ENCODE measurements around the gene ARL4A. TPM values are rescaled to one million over a fixed set of nuclear protein-coding genes. Genes with fewer than 3 reads are reported as not detected.

ARL4A gene
- total RNA-seq, 1 donor from 2014 or later, result 44.8 TPM

GRCh38 chr7:12731214-12731656 lies 43.8 kb downstream of the ARL4A start:
- H3K4me1 ChIP-seq, result peaks cover 15% of the 10 kb centered on the region
- H3K36me3 ChIP-seq, result no peaks in the 10 kb centered on the region
- H3K9me3 ChIP-seq, result no peaks in the 10 kb centered on the region
- intact Hi-C loops (cut with DNase I), result no loop called here
- H3K27ac ChIP-seq, result no peak overlapping the region
- TF ChIP-seq CTCF (IDR thresholded peaks at IDR 0.05), result peak; percentile 8
- ATAC-seq (no peak), DNase-seq (no peak)
- no peaks in the 10 kb centered on the region for H3K27me3 ChIP-seq (ENCODE audit: low read depth)
- H3K4me3 ChIP-seq, result no peak overlapping the region

GRCh38 chr7:12731775-12732174 lies 44.3 kb downstream of the ARL4A start:
- ATAC-seq (no peak), DNase-seq (no peak)
- Histone ChIP-seq H3K36me3 (no peaks in the 10 kb centered on the region), H3K9me3 (no peaks in the 10 kb centered on the region), H3K27me3 (ENCODE audit: low read depth) (no peaks in the 10 kb centered on the region), H3K27ac (no peak overlapping the region), H3K4me1 (peaks cover 15% of the 10 kb centered on the region), H3K4me3 (no peak overlapping the region)
- intact Hi-C loops (cut with DNase I), result no loop called here
- no peak for TF ChIP-seq CTCF (IDR thresholded peaks at IDR 0.05)

GRCh38 chr7:12732428-12732827 lies 45.0 kb downstream of the ARL4A start:
- DNase-seq (no peak), ATAC-seq (no peak)
- Histone ChIP-seq H3K27me3 (ENCODE audit: low read depth) (no peaks in the 10 kb centered on the region), H3K27ac (no peak overlapping the region), H3K4me1 (peaks cover 15% of the 10 kb centered on the region), H3K4me3 (no peak overlapping the region), H3K9me3 (no peaks in the 10 kb centered on the region), H3K36me3 (no peaks in the 10 kb centered on the region)
- no peak for TF ChIP-seq CTCF (IDR thresholded peaks at IDR 0.05)
- intact Hi-C loops (cut with DNase I), result no loop called here

- H3K9me3 ChIP-seq, result no peaks in the 10 kb centered on the region
- intact Hi-C loops (cut with DNase I), result no loop called here
- DNase-seq (no peak), ATAC-seq (no peak)
- H3K4me1 ChIP-seq, result peaks cover 7% of the 10 kb centered on the region
- TF ChIP-seq CTCF (IDR thresholded peaks at IDR 0.05), result no peak
- no peak overlapping the region for H3K27ac ChIP-seq
- no peaks in the 10 kb centered on the region for H3K27me3 ChIP-seq (ENCODE audit: low read depth)
- H3K4me3 ChIP-seq, result no peak overlapping the region
- H3K36me3 ChIP-seq, result no peaks in the 10 kb centered on the region
Observed at GRCh38 chr7:12735923-12736322, 48.5 kb downstream of the ARL4A start.

- intact Hi-C loops (cut with DNase I), result no loop called here
- no peaks in the 10 kb centered on the region for H3K9me3 ChIP-seq
- ATAC-seq, result no peak
- no peak for DNase-seq
- no peaks in the 10 kb centered on the region for H3K36me3 ChIP-seq
- no peaks in the 10 kb centered on the region for H3K4me1 ChIP-seq
- H3K27ac ChIP-seq, result no peak overlapping the region
- no peak for TF ChIP-seq CTCF (IDR thresholded peaks at IDR 0.05)
- H3K4me3 ChIP-seq, result no peak overlapping the region
- H3K27me3 ChIP-seq (ENCODE audit: low read depth), result no peaks in the 10 kb centered on the region
Observed at GRCh38 chr7:12737373-12737772, 49.9 kb downstream of the ARL4A start.

- DNase-seq, result no peak
- Histone ChIP-seq H3K4me1 (no peaks in the 10 kb centered on the region), H3K9me3 (no peaks in the 10 kb centered on the region), H3K4me3 (no peak overlapping the region), H3K27ac (no peak overlapping the region), H3K36me3 (no peaks in the 10 kb centered on the region), H3K27me3 (ENCODE audit: low read depth) (no peaks in the 10 kb centered on the region)
- ATAC-seq, result no peak
- intact Hi-C loops (cut with DNase I), result no loop called here
- TF ChIP-seq CTCF (IDR thresholded peaks at IDR 0.05), result no peak
Observed at GRCh38 chr7:12737836-12738235, 50.4 kb downstream of the ARL4A start.

Data from lower lobe of right lung (tissue), 2 donors.